Activated T-cell treated with anti-CD3 and anti-CD28 coated beads for 24 hours (primary cell): ENCODE results near the gene ELFN2.

Source experiments
- DNase-seq: peaks from one replicate; pipeline ENCODE4 v3.0.0-alpha.2; 2020; ENCODE audit warnings: low read depth

The ELFN2 gene

DNA sequence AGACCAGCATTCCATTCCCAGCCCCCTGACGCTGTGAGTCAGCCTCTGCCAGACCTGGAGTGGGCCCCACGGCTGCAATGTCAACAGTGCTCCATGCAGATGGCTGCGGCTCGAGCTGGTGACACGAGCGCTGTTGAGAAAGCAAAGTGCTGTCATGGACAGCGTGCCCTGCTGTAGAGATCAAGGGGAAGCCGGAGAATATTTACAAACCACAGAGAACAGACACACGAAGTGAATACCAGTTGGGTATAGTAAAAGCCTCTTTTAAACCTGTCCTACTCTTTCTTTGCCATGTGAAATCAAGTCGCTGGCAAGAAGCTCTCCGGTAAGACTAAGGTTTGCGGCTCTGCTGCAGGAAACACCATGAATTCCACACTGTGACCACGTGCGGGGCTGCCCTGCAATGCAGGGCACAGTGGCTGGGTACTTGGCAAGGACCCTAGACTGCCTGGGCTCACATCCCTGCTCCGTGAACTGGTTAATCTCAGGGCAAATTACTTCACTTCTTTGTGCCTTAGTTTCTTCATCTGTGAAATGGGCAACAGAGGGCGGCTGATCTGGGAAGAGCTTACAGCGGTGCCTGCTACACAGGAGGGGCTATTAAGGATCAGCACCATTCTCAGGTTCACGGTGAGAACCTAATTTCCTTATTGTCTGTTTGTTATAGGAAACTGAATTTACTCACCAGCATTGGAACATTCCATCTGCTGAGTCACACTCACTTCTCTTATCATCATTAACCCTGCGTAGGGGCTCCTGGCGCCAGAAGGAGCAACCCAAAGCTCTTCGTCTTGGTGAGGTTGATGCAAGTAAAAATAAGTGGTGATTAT is 27.8 kb upstream of the ELFN2 start:
- no peak for DNase-seq

DNA sequence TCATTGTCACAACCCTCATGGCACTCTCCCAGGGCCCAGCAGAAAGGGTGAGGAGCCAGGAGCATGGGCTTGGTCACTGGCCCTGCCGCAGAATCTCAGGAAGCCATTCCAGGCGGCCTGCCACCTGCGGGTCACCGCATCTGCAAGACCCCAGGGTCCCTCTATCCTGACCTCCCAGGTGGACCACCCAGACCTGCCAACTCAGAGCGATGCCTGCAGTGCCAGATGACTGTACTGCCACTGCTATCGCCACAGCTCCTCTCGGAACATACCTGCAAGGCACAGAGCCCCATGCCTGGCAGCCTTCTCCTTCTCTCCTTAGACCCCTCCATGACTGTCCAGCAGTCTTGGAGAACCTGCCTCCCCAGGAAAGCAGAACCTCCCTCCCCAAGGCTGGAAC is 26.4 kb upstream of the ELFN2 start:
- DNase-seq, result no peak

DNA sequence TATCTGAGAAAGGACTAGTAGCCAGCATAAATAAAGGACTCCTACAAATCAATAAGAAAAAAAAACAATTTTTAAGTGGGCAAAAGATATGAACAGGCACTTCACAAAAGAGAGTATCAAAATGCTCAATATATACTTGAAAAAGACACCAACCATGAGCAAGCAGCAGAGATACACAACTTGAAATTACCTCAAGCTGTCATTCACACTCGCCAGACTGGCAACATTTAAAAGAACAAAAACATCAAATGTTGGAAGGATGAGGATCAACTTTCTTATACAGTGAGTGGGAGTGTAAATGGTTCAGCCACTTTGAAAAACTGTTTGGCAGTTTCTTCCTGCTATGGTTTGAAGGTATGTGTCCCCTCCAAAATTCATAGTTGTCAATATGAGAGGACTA is 23.9 kb upstream of the ELFN2 start:
- DNase-seq, result no peak

DNA sequence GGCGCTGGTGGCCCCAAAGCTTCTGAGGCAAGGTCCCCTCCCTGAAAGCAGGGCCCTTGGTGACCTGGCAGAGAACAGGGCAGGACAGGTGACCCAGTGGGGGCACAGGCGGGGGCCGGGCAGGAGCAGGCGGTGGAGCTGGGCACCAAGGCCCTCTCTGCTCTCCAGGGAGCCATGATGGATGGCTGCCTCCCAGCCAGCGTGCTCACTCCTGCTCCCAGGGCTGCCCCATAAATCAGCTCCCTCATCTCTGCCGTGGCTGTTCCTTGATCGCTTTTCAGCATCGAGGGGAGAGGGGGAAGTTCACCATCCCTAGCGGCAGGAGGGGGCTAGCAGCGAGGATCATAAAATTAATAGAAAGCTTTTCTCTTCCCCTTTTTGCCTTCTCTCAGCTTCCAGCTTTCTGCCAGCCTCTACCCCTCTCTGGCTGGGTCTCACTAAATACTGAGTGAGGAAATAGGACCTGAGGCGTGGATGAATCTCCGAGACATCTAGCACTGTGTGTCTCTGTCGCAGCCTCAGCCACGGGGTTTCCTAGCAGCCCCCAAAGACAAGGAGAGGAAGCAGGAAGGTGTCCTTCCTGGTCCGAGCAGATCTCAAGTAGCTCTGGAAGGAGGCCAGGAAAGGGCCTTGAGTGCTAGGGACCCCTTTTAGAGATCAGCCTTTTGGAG is 22.2 kb upstream of the ELFN2 start:
- no peak for DNase-seq

DNA sequence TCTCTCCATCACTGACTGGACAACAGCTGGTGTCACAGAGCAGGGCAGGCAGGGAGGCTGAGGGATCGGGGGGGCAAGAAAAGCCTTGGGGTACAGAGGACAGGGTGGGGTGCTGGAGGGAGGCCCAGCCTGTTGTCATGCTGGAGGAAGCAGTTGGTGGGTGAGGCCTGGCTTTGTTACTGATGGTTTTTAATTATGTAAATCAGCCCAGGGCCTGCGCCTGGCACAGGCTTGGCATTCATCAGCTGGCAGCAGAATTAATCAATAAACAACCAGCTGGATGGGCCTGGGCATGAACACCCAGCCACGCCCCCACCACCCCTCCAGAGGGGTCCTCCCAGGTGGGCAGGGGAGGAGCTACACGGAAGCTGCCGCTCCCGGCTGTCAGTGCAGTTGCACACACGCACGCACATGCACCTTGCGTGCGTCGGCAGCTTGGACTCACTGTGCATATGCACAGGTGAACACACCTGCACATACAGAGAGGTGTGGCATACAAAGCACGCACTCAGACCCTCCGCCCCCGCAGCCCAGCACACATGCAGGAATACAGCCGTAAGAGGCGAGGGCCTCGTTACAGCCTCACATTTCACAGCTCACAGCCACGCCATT is 21.3 kb upstream of the ELFN2 start:
- DNase-seq, result no peak

DNA sequence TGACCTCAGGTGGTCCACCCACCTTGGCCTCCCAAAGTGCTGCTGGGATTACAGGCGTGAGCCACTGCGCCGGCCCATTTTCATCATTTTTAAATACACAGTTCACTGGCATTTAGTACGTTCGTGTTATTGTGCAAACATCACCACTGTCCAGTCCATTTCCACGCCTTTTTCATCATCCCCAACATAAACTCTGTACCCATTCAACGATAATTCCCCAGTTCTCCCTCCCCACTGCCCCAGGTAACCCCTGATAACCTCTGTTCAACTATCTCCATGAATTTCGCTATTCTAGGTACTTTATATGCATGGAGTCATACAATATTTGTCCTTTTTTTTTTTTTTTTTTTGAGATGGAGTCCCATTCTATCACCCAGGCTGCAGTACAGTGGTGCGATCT is 18.2 kb upstream of the ELFN2 start:
- DNase-seq, result no peak

DNA sequence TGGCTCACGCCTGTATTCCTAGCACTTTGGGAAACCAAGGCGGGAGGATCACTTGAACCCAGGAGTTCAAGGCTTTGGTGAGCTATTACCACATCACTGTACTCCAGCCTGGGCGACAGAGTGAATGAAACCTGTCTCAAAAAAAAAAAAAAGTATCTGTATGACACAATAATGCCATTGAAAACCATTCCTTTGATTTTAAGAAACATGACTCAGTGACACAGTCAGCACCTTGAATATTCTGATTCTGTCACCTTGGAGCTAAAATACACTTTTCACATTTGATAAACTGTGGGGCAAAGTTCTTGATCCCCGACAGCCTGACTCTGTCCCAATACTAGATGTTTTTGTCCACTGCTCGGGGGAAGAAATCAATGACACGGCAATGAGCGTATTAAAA is 16.7 kb upstream of the ELFN2 start:
- no peak for DNase-seq

DNA sequence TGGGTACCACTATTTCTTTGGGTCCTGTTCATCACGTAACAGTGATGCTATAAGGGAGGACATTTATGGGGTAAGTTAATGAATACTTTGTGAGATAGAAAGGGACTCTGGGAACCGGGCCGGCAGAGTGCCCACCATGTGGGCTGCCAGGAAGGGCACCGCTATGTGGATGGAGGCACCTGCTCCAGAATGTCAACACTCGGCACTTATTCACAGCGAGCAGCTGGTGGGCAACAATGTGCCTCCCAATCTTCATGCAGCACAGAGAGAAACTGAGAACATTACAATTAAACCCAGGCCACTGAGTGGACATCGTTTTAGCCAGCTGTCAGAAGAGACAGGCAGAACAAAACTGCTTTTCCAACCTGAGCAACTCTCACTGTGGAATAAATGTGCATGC is 15.8 kb upstream of the ELFN2 start:
- DNase-seq, result no peak

DNA sequence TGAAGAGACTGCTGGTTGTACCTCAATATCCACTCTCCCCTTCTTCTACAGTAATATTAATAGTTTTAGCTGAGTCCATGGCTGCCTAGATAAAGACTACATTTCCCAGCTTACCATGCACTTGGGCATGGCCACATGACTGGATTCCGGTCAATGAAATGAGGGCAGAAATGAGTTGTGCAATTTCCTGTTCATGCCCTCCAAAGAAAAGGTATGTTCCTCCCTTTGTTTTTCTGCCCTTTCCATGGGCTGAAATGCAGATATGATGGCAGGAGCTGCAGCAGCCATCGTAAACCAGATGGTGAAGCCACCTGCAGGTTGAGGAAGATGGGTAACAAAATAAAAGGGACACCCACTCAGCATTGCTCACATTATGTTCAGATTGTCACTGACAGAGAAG is 15.3 kb upstream of the ELFN2 start:
- DNase-seq, result no peak

DNA sequence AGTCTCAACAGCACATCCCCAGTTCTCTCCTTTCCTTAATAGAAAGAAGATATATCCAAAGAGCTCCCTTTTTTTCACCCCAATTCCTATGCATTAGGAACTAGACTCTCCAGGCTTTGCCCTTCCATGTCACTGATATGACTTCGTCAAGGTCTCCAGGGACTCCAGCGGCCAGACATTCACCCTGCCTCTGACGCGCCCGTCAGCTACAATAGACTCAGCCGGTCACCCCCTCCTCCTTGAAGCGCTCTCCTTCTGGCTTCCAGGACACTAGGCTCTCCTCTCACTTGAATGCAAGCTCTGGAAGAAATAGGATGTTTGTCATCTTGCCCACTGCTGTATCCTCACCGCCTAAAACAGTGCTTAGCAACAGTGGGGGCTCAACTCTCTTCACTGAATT is 14.9 kb upstream of the ELFN2 start:
- no peak for DNase-seq

DNA sequence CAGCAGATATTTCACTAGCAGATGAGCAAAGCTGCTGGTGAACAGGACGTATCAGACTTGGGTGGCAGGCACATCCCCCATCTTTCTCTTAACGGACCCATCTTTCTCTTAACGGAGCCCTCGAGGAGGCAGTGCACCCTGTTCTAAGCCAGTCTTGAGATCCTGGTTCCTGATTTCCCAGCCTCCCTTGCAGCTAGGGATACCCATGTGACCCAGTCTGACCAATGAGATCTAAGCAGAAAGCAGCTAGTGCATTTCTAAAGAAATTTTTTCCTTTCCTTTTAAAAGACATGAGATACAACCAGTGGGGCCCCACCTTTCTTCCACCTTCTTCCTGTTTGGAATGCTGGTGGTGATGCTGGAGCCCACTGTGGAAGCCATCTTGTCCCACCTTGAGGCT is 13.6 kb upstream of the ELFN2 start:
- DNase-seq, result no peak

DNA sequence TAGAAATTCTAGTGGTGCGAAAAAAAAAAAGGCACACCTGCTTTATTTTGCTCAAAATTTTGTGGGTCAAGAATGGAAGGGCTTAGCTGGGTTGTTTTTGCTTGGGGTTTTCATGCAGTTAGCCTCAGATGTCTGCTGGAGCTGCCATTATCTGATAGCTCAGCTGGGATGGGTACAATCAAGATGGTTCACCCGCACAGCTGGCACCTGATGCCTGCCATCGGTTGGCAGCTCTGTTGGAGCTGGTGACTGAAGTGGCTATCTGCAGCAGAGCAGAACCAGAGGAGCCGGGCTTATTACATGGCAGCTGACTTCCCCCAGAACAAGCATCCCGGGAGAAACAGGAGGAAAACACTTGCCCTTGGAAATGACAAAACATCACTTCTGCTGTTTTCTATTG is 12.1 kb upstream of the ELFN2 start:
- DNase-seq, result no peak

DNA sequence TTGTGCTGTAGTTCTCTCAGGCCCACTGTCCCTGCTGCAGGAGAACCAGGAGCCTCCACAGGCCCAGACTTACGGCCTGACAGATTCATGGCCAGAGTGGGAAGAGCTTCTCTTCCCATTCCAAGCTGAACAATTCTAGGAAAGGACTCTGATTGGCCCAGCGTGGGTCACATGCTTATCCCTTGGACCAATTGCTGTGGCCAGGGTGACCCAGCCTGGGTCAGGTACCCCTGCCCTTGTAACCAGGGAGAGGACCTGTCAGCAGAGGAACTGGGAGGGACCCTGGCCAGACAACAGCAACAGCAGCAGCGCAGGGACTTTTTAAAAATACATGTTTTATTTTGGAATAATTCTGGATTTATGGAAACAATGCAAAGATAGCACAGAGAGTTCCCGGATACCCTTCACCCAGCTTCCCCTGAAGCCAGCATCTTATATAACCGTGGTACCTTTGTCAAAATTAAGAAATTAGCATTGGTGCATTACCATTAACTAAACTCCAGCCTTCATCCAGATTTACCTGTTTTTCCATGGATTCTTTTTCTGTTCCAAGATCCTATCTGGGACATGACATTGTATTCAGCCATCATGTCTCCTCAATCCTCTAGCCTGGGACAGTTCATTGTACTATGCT is 8.8 kb upstream of the ELFN2 start:
- no peak for DNase-seq

DNA sequence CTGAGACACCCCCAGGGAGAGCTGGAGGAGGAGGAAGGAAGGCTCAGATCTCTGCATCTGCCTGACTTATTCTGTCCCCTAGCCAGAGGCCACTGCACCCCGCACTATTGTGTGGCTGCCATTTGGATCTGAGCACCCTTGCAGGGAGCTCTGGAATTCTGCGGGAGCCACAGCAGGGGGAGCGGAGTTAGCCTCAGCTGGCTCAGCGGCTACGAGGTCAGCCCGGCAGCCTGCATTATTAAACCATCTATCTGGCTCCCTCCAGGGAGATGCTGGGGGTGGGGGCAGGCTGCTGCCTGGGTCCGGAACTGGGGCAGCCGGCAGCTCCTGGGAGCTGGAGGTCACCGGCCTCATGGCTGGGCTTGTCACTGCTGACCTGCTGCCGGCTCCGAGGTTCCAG is 6.5 kb upstream of the ELFN2 start:
- DNase-seq, result no peak

DNA sequence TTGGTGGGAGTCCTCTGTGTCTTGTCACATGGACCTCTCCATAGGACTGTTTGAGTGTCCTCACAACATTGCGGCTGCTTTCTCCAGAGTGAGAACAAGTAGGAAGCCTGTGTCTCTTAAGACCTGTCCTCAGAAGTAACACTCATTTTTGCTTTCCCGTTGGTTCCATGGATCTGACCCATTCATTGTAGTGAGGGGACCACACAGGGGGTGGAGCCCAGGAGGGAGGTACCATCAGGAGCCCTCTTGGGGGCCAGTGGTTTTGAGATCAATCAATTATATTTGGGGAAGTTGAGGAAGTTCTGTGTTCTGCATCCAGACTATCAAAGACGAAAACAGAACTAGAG is 5.4 kb upstream of the ELFN2 start:
- DNase-seq, result no peak

DNA sequence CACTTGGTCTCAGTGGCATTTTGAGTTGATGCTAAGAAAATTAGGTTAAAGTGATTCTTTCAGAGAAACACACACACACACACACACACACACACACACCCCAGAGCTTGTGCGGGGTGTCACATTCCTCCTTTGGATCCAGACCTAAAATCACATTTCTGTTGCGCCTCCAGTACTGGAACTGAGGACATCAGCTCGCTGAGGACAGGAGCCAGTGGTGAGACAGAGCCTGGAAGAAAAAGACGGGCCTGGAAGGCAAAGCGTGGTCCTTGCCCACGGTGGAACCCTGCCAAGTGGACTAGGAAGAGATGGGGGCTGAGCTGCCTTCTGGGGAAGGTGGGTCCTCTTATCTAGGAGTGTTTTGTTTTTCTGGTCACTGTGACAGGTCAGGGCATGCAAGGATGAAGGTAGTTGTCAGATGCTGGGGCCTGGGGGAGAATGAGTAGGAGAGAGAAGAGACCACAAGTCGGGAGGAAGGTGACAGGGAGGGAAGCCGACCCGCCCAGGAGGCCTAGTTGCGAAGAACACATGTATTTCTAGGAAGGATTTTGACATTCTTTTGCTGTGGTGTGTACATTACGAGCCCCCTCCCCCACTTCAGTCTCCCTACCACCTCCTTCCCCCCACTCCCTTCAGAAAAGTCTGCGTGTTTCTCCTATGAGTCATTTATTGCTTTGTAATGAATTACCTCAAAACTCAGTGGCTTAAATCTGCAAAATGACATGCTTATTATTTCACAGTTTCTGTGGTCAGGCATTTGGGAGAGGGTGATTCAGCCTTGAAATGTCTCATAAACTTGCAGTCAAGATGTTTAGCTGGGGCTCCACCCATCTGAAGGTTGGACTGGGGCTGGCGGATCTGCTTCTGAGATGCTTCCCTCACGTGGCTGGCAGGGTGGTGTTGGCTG is 4.8 kb upstream of the ELFN2 start:
- DNase-seq, result peak; percentile 35

DNA sequence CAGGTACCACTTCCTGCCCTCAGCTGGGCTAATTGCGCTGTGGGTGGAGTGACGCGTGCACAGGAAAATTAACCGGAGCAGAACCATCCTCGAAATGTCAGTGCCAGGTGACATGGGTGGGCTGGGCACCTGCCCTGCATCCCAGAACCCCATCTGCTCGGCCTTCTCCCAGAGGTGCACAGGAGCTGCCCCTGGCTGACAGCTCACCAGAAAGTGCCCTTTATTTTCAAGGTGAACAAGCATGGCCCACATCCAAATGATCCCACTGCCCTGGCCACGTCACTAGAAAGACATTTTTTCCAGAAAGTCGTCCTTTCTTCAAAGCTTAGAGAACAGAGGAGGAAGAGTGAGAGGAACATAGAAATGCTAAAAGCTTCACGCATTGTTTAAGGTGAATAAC is 4.1 kb upstream of the ELFN2 start:
- DNase-seq, result no peak

DNA sequence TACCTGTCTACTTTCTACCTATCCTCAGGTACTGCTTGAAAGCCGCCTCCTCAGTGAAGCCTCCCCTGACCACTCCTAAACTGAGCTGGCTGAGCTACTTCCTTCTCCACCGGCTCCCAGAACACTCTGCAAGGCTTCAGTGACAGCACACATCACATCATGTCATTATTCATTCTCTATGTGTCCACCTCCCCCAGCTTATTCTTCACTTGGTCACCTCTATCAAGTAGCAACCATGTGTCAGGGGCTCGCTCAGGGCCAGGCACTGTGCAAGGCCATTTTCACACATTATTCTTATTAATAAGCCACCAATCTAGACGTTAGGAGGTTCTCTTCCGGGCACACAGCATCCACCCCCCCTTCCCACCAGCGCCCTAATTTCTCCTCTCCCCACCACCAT is 3.7 kb upstream of the ELFN2 start:
- DNase-seq, result no peak

DNA sequence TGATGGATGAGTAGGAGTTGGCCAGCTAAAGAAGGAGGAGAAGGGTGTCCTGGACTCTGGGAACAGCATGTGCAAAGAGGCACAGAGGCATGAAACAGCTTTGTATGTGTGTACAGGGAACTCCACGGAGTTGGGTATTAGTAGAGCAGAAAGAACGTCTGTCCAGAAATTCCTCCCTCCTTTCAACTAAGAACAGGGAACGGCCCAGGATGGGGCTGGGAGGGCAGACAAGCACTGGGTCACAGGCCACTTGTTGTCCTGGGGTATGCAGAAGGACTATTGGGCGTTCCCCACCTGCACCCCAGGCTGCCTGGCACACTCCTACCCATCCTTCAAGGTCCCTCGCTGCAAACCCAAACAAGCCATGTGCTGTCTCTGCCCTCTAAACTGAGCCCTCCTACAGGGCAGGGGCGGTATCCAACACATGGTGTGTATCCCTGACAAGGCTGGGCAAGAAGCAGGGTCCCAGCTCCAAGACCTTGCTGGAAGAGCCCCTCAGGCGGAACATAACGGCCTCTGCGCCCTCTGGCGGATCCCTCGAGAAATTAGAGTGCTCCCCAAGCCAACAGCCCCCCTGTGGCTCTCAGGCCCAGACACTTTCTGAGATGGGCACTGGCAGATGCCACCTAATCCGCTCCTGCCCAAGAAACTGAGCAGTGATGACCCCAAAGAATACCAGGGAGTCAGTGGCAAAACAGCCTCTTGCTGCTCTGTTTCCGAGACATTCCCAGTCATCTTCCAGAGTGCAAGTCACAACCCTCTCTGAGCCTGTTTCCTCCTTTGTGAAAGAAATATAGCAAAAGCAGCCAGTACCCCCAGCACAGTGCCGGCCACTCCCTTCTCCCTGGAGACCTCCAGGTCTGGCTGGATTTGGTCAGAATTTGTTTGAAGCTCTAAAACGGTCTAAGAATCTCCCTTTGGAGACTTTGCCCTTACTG is 1.6 kb upstream of the ELFN2 start:
- DNase-seq, result peak; percentile 20

DNA sequence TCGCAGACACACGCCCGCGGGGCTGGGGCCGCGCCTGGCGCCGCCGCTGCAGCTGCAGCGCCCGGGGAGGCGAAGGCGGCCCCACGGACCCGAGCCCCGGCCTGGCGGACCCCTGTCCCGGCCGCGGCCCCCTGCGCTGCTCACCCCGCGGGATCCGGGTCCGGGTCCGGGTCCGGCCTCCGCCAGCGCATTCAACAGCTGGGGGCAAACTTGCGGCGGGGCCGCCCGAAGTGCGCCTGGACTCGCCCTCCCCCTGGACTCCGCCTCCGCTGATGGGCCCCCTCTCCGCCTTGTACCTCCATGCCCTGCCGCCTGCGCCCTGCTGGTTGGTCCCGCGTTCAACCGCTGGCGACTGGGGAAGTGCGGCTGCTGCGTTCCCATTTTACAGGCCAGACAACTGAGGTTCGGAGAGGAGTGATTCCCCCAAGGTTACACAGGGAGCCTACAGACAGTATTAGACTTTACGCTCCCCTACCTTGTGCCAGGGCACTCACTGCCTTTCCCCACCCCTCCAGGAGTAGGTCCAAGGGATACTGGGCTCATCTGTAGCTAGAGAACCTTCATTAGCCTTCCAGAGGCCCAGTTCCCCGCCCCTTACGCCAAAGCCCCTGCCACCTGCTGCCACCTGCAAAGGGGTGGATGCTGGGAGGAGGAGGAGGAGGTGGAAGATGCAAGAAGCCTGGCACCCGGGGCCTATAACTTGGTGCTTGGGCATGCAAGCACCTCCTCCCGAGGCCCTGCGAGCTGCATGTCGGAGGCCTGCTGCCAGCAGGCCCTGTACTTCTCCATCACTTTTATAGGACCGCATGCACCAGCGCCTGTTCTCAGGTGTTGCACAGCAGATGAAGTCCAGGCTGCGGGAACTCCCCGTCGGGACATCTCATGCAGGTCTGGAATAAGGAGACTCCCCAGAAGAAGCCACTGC is 694 bp upstream of the ELFN2 start:
- DNase-seq, result no peak
